Small intestine (tissue), 7 donors: ENCODE results near the gene CCR6. TPM values are rescaled to one million over a fixed set of nuclear protein-coding genes. Genes with fewer than 3 reads are reported as not detected.
A peak's percentile ranks its signal among the peaks of the same experiment; 100 is the strongest.

ENCODE experiments used
- DNase-seq, 2 donors: peaks; one replicate each; pipeline versions ENCODE4 v3.0.0 to v3.0.0-alpha.2; 2013
- FAIRE-seq: peaks from 2 replicates; lab custom pipeline; 2012; peaks lifted over from hg19 to GRCh38; lab: Jason Lieb, UNC
- H3K27ac ChIP-seq, 3 donors: one replicate each; pipeline ENCODE4 v1.5.1; 2013; ENCODE audit warnings: low read length in 2 of 3, mild to moderate bottlenecking in 2 of 3, control low read depth in 1 of 3, inconsistent platforms in 1 of 3, low read depth in 1 of 3, moderate library complexity in 1 of 3
- H3K27me3 ChIP-seq, 3 donors: one replicate each; pipeline ENCODE4 v1.6.1; 2013; ENCODE audit warnings: low read length in 3 of 3, inconsistent platforms in 1 of 3; ENCODE audit not compliant: control insufficient read depth in 3 of 3, insufficient read depth in 3 of 3
- H3K36me3 ChIP-seq, 3 donors: one replicate each; pipeline ENCODE4 v1.6.1; 2013; ENCODE audit warnings: low read length in 3 of 3, inconsistent platforms in 1 of 3, low read depth in 1 of 3, mild to moderate bottlenecking in 1 of 3, moderate library complexity in 1 of 3; ENCODE audit not compliant: control insufficient read depth in 3 of 3, insufficient read depth in 2 of 3
- H3K4me1 ChIP-seq, 3 donors: one replicate each; pipeline ENCODE4 v1.6.1; 2013; ENCODE audit warnings: low read length in 2 of 3, inconsistent platforms in 1 of 3, low read depth in 1 of 3, mild to moderate bottlenecking in 1 of 3, moderate library complexity in 1 of 3; ENCODE audit not compliant: control insufficient read depth in 3 of 3, insufficient read depth in 2 of 3
- H3K4me3 ChIP-seq, 3 donors: one replicate each; pipeline ENCODE4 v1.5.1; 2013; ENCODE audit warnings: low read length in 3 of 3, control low read depth in 1 of 3, inconsistent platforms in 1 of 3, low read depth in 1 of 3, mild to moderate bottlenecking in 1 of 3, moderate library complexity in 1 of 3
- H3K9me3 ChIP-seq, 2 donors: one replicate each; pipeline ENCODE4 v1.6.1; 2013; ENCODE audit warnings: low read depth in 1 of 2, low read length in 1 of 2; ENCODE audit not compliant: control insufficient read depth in 2 of 2, insufficient read depth in 1 of 2
- WGBS, 3 donors: extraction: QIAGEN DNeasy Blood & Tissue Kit; methylation state at CpG; one replicate each; pipeline ENCODE4 v1.1.7; 2013; 5-methylcytosine and 5-hydroxymethylcytosine counted together
- polyA plus RNA-seq, 4 donors: library from polyadenylated mRNA; stranded (reverse) in 3 of 4; unstranded in 1 of 4; fragments of 200-250 nt in 3 of 4; fragments of 120-200 nt in 1 of 4; gene quantifications; one replicate each; pipeline versions ENCODE4 v1.2.1 to v1.2.3, GENCODE V29; 2013
- donor health status: healthy with polysubstance abuse.
- donor health status: control.
- donor health status: control.
- donor health status: Bipolar disorder and iron deficiency.
- donor health status: healthy.

Gene CCR6
- polyA plus RNA-seq, 4 donors: 0.54 to 5.8 (median 1.1) TPM

GRCh38 chr6:167094436-167094819 lies 28.5 kb upstream of the CCR6 start:
- H3K36me3 ChIP-seq: no peaks in the 10 kb centered on the region
- FAIRE-seq (no peak), DNase-seq (no peak)
- H3K4me3 ChIP-seq: peak overlapping the region in 1 of 3 donors; percentile 4
- H3K9me3 ChIP-seq: no peaks in the 10 kb centered on the region
- WGBS, 3 donors: 64 to 74% (median 70%) methylated on average over 12 of the region's 12 CpGs
- peak overlapping the region in 2 of 3 donors; percentile 27 to 46 for H3K27ac ChIP-seq
- peaks cover 0 to 2% (median 0%) of the 10 kb centered on the region in 3 donors for H3K4me1 ChIP-seq
- H3K27me3 ChIP-seq: no peaks in the 10 kb centered on the region

- Histone ChIP-seq H3K36me3 (no peaks in the 10 kb centered on the region), H3K27ac (peak overlapping the region in 1 of 3 donors; percentile 27), H3K9me3 (no peaks in the 10 kb centered on the region), H3K27me3 (no peaks in the 10 kb centered on the region), H3K4me3 (no peak overlapping the region), H3K4me1 (peaks cover 0 to 2% (median 0%) of the 10 kb centered on the region in 3 donors)
- DNase-seq (no peak), FAIRE-seq (no peak)
- 65 to 76% (median 69%) methylated on average over 4 of the region's 4 CpGs for WGBS, 3 donors
These were observed 27.9 kb upstream of the CCR6 start for GRCh38 chr6:167094820-167095637.

- DNase-seq (no peak), FAIRE-seq (no peak)
- WGBS, 3 donors: 87 to 92% (median 87%) methylated on average over 2 of the region's 2 CpGs
- Histone ChIP-seq H3K36me3 (no peaks in the 10 kb centered on the region), H3K9me3 (no peaks in the 10 kb centered on the region), H3K27ac (no peak overlapping the region), H3K27me3 (no peaks in the 10 kb centered on the region), H3K4me1 (peaks cover 0 to 2% (median 0%) of the 10 kb centered on the region in 3 donors), H3K4me3 (no peak overlapping the region)
These were observed 27.0 kb upstream of the CCR6 start for GRCh38 chr6:167095888-167096287.

GRCh38 chr6:167096991-167097390 lies 25.9 kb upstream of the CCR6 start:
- Histone ChIP-seq H3K9me3 (no peaks in the 10 kb centered on the region), H3K27ac (no peak overlapping the region), H3K4me3 (no peak overlapping the region), H3K36me3 (no peaks in the 10 kb centered on the region), H3K4me1 (peaks cover 0 to 2% (median 0%) of the 10 kb centered on the region in 3 donors), H3K27me3 (no peaks in the 10 kb centered on the region)
- no peak for FAIRE-seq
- no peak for DNase-seq
- 93 to 95% (median 94%) methylated on average over 7 of the region's 7 CpGs for WGBS, 3 donors

- no peak overlapping the region for H3K4me3 ChIP-seq
- no peaks in the 10 kb centered on the region for H3K9me3 ChIP-seq
- H3K4me1 ChIP-seq: peaks cover 0 to 2% (median under 1%) of the 10 kb centered on the region in 3 donors
- H3K27me3 ChIP-seq: no peaks in the 10 kb centered on the region
- FAIRE-seq: no peak
- DNase-seq: no peak
- no peak overlapping the region for H3K27ac ChIP-seq
- no peaks in the 10 kb centered on the region for H3K36me3 ChIP-seq
- 96 to 98% (median 97%) methylated on average over 23 of the region's 23 CpGs for WGBS, 3 donors
These were observed 25.1 kb upstream of the CCR6 start for GRCh38 chr6:167097770-167098169.

- Histone ChIP-seq H3K9me3 (no peaks in the 10 kb centered on the region), H3K36me3 (no peaks in the 10 kb centered on the region), H3K4me1 (peaks cover 0 to 9% (median 9%) of the 10 kb centered on the region in 3 donors), H3K4me3 (no peak overlapping the region), H3K27me3 (no peaks in the 10 kb centered on the region), H3K27ac (no peak overlapping the region)
- no peak for DNase-seq
- WGBS, 3 donors: 68 to 83% (median 69%) methylated on average over 4 of the region's 4 CpGs
- no peak for FAIRE-seq
These were observed 24.1 kb upstream of the CCR6 start for GRCh38 chr6:167098825-167099225.

GRCh38 chr6:167099707-167100106 lies 23.2 kb upstream of the CCR6 start:
- Histone ChIP-seq H3K4me3 (no peak overlapping the region), H3K36me3 (no peaks in the 10 kb centered on the region), H3K9me3 (no peaks in the 10 kb centered on the region), H3K27ac (no peak overlapping the region), H3K4me1 (peaks cover 0 to 10% (median 9%) of the 10 kb centered on the region in 3 donors), H3K27me3 (no peaks in the 10 kb centered on the region)
- WGBS, 3 donors: 89 to 94% (median 93%) methylated on average over 8 of the region's 8 CpGs
- FAIRE-seq: no peak
- DNase-seq: no peak

GRCh38 chr6:167100241-167100674 lies 22.6 kb upstream of the CCR6 start:
- WGBS, 3 donors: 75 to 92% (median 78%) methylated on average over 10 of the region's 10 CpGs
- FAIRE-seq (no peak), DNase-seq (no peak)

More at GRCh38 chr6:167100241-167100674, 22.6 kb upstream of the CCR6 start:
- no peaks in the 10 kb centered on the region for H3K9me3 ChIP-seq
- H3K4me1 ChIP-seq: peaks cover 0 to 10% (median 9%) of the 10 kb centered on the region in 3 donors
- no peak overlapping the region for H3K27ac ChIP-seq
- H3K36me3 ChIP-seq: no peaks in the 10 kb centered on the region
- H3K4me3 ChIP-seq: no peak overlapping the region
- no peaks in the 10 kb centered on the region for H3K27me3 ChIP-seq
